Calu3 (cell line): ENCODE results near the gene COMMD1. TPM values are rescaled to one million over a fixed set of nuclear protein-coding genes. Genes with fewer than 3 reads are reported as not detected.

Experiments used
- BruUV-seq: library from RNA; stranded (reverse); fragments of 400-500 nt; replicated peaks from 2 replicates; lab custom pipeline; 2021; lab: Mats Ljungman, UMichigan
- CTCF ChIA-PET: fragments of 300-600 bp; sonication (Branson Sonifier 250); formaldehyde crosslinking; loops from one replicate; lab custom pipeline; 2022; ENCODE audit warnings: antibody characterized with exemption; lab: Charles Lee
- DNase-seq: peaks from one replicate; pipeline ENCODE4 v3.0.0; 2022
- H3K27ac Mint-ChIP-seq: one replicate; pipeline ENCODE4 v1.8.0; 2022; ENCODE audit warnings: mixed read lengths; ENCODE audit not compliant: unreplicated experiment
- H3K27me3 Mint-ChIP-seq: one replicate; pipeline ENCODE4 v1.8.0; 2022; ENCODE audit warnings: mixed read lengths; ENCODE audit not compliant: unreplicated experiment
- H3K36me3 Mint-ChIP-seq: one replicate; pipeline ENCODE4 v1.8.0; 2022; ENCODE audit warnings: mild to moderate bottlenecking, moderate library complexity, mixed read lengths; ENCODE audit not compliant: insufficient read depth, unreplicated experiment
- H3K4me1 Mint-ChIP-seq: one replicate; pipeline ENCODE4 v1.8.0; 2022; ENCODE audit warnings: mild to moderate bottlenecking, low read depth, mixed read lengths; ENCODE audit not compliant: unreplicated experiment
- H3K4me3 Mint-ChIP-seq: one replicate; pipeline ENCODE4 v1.8.0; 2022; ENCODE audit warnings: mild to moderate bottlenecking, low read depth, moderate library complexity, mixed read lengths; ENCODE audit not compliant: unreplicated experiment
- H3K9me3 Mint-ChIP-seq: one replicate; pipeline ENCODE4 v1.8.0; 2022; ENCODE audit warnings: low read depth, mixed read lengths; ENCODE audit not compliant: unreplicated experiment
- CTCF ChIP-seq: fragments of 200-600 bp; IDR thresholded peaks from one replicate; pipeline ENCODE4 v1.8.0; 2022; ENCODE audit warnings: antibody characterized with exemption; ENCODE audit not compliant: unreplicated experiment
- intact Hi-C: fragments of 100-400 bp; cut with micrococcal nuclease; formaldehyde crosslinking; loops from one replicate; pipeline ENCODE4 v1.10.0; 2022; ENCODE audit not compliant: unreplicated experiment
- total RNA-seq: library from RNA; stranded (reverse); gene quantifications from 2 replicates; pipeline ENCODE4 v1.2.3, GENCODE V29; 2022

Gene COMMD1
- total RNA-seq, 1 experiment from 2014 or later = 19.4 TPM

DNA sequence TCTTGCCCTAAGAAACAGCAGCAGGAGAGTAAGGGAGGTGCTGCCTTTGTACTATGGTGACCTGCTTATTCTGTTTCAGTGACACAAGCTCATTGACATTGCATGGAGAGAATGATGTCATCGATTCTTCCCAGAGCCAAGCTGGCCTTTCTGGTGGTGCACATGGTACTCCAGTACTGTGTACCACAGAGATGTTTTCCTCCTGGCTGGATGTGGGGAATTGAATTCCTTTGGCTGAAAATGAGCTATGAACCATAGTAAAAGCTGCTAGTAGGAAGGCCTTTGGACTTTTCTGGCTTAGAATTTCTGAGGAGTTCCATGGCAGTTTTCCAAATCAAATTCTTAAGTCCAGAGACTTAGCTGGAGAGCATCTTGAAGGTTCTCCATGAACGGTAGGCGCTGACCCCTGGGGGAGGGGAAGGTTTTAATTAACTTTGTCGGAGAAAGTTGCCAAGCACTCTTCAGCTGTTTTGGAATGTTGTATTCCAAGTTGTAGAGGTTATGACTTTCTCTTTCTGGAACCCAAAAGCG, 273.3 kb downstream of the COMMD1 start:
- intact Hi-C loops = no loop called here
- BruUV-seq = no TSS peak
- CTCF ChIA-PET = interaction anchor here (0.6 kb wide), 1 partner anchor 13 kb away, joined by 4 read pairs; no protein-coding TSS in a partner anchor
- H3K27ac Mint-ChIP-seq = no peak overlapping the region
- TF ChIP-seq CTCF = no peak
- no peaks in the 10 kb centered on the region for H3K9me3 Mint-ChIP-seq
- peaks cover 15% of the 10 kb centered on the region for H3K27me3 Mint-ChIP-seq
- DNase-seq = no peak
- no peaks in the 10 kb centered on the region for H3K36me3 Mint-ChIP-seq
- H3K4me3 Mint-ChIP-seq = no peak overlapping the region
- no peaks in the 10 kb centered on the region for H3K4me1 Mint-ChIP-seq

DNA sequence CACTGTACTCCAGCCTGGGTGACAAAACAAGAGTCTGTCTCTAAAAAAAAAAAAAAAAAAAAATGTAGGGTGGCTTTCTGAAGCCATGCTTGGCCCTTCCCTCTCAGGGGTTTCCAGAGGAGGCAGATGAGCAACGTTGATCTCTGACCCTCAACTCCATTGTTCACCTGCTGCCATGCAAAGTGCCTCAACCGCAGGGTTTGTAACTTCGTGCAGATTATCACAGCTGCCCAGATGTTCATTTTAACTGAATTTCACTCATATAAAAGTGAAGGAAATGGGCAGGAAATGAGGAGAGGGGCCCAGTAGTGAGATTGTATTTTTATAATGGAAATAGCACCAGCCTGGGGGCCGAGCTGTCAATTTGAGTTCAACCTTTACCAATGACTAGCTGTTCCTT, 275.5 kb downstream of the COMMD1 start:
- intact Hi-C loops = no loop called here
- Mint-ChIP-seq H3K36me3 (no peaks in the 10 kb centered on the region), H3K27ac (no peak overlapping the region), H3K27me3 (peaks cover 15% of the 10 kb centered on the region), H3K4me3 (no peak overlapping the region), H3K4me1 (no peaks in the 10 kb centered on the region), H3K9me3 (peaks cover 2% of the 10 kb centered on the region)
- TF ChIP-seq CTCF = no peak
- DNase-seq = no peak
- CTCF ChIA-PET = no interaction called here
- BruUV-seq = no TSS peak

DNA sequence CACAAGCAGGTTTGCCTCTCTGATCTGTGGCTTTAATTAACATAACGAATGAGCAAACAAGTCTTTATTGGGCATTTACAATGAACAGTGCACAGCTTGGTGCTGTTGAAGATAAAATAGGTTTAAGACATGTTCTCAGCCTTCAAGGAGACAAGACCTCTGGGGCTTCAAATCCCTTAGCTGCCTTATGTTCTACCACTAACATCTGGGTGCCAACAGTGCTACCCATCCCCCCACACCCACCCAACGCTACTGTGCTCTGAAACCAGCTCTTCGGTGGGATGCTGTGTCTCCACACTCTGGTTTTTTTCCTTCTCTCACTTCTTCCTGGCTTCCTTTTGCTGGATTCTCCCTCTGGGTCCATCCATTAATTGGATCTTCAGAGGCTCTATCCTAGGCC, 276.4 kb downstream of the COMMD1 start:
- H3K4me3 Mint-ChIP-seq = no peak overlapping the region
- intact Hi-C loops = no loop called here
- no peaks in the 10 kb centered on the region for H3K4me1 Mint-ChIP-seq
- H3K9me3 Mint-ChIP-seq = peaks cover 2% of the 10 kb centered on the region
- CTCF ChIA-PET = no interaction called here
- no peak for DNase-seq
- TF ChIP-seq CTCF = no peak
- H3K36me3 Mint-ChIP-seq = no peaks in the 10 kb centered on the region
- no TSS peak for BruUV-seq
- H3K27me3 Mint-ChIP-seq = peaks cover 15% of the 10 kb centered on the region
- no peak overlapping the region for H3K27ac Mint-ChIP-seq

- Mint-ChIP-seq H3K27ac (no peak overlapping the region), H3K27me3 (peaks cover 16% of the 10 kb centered on the region), H3K4me1 (no peaks in the 10 kb centered on the region), H3K4me3 (no peak overlapping the region), H3K36me3 (no peaks in the 10 kb centered on the region), H3K9me3 (peaks cover 2% of the 10 kb centered on the region)
- CTCF ChIA-PET = no interaction called here
- no peak for TF ChIP-seq CTCF
- BruUV-seq = no TSS peak
- DNase-seq = no peak
- intact Hi-C loops = no loop called here
Measured at GRCh38 chr2:62184512-62185230, 279.2 kb downstream of the COMMD1 start.

Other genes starting within 250 kb of the COMMD1 start
- gene FAM161A, start 51.6 kb upstream of the COMMD1 start, total RNA-seq = 9.1 and 13.4 TPM in 2 replicates
- gene CCT4, start 17.0 kb upstream of the COMMD1 start, total RNA-seq = 221 and 236 TPM in 2 replicates